Fibroblast of skin of abdomen (primary cell): ENCODE results near the gene CTSA.

Source experiments
- DNase-seq: peaks from one replicate; pipeline ENCODE4 v3.0.0-alpha.2; 2013

The CTSA gene

DNA sequence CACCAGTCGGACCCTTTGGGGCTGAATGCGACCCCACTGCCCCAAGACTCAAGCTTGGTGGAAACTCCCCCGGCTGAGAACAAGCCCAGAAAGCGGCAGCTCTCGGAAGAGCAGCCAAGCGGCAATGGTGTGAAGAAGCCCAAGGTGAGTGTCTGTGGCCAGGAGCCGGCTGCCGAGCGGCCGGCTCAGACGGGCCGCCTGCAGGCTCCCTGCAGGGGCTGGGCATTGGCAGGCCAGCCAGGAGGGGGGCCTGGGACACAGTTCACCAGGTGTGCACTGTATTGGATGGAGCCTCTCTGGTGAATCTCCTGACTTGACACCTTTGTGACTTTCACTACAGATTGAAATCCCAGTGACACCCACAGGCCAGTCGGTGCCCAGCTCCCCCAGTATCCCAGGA lies 49.3 kb downstream of the CTSA start:
- DNase-seq, result no peak

GRCh38 chr20:45943613-45944012 lies 52.5 kb downstream of the CTSA start:
- no peak for DNase-seq

GRCh38 chr20:45944151-45944964 lies 53.2 kb downstream of the CTSA start:
- DNase-seq, result no peak

GRCh38 chr20:45944965-45945677 lies 54.0 kb downstream of the CTSA start:
- no peak for DNase-seq

- DNase-seq, result no peak
Observed at GRCh38 chr20:45945678-45946148, 54.6 kb downstream of the CTSA start.

DNA sequence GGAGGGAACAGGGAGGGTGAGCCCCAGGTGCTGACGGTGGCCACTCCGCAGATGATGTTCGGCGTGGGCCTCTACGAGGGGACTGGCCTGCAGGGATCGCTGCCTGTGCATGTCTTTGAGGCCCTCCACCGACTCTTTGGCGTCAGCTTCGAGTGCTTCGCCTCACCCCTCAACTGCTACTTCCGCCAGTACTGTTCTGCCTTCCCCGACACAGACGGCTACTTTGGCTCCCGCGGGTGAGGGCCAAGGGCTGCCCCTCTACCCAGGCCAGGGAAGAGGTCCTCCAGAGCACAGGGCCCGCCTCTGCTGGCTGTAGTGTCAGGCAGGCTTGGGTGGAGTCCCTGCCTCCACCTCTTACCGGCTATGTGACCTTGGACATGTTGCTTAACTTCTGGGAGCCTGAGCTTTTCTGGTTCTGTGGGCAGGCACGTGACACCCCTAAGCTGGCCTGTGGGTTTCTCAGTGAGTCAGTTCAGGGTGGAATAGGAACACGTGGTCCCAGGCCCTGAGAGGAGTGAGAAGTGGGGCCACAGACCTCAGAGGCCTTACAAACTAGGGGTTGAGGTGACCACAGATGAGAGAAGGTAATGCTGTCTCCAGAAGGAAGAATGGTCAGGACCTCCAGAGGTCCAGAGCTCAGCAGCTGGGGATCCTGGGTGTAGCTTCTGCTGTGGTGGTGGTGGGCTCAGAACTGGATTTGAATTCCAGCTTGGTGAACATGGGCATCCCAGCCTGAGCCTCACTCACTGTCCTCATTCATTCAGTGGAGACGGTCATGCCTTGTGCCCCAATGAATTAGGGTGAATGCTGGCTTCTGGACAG lies 55.2 kb downstream of the CTSA start:
- DNase-seq, result no peak

GRCh38 chr20:45947110-45947866 lies 56.2 kb downstream of the CTSA start:
- no peak for DNase-seq

DNA sequence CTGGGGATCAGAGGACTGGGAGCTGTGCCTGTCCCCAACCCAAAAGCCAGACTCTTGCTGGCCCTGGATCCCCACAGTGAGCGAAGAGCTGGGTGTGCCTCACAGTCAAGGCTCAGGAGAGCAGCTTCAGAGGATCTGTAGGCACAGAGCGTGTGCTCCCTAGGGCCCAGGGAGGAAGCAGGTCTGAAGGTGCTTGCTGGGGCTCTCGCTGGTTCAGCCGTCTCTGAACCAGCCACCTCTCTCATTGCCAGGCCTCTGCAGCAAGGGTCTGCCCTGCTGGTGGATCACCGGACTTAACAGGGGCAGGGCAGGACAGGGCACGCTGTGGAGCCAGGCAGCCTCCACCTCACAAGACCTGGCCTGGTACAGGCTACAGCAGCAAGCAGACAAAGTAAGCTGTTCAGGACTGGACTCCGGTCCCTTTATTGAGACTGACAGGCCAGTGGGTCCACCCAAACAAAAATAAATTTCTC lies 57.2 kb downstream of the CTSA start:
- no peak for DNase-seq
